Lung (tissue), 12 donors: ENCODE measurements around the gene RPL36. TPM values are rescaled to one million over a fixed set of nuclear protein-coding genes. Genes with fewer than 3 reads are reported as not detected.

Experiments used
- ATAC-seq: fragments of 200-7000 bp; cut with Tn5 transposase; one replicate; pipeline ENCODE4 v1.9.1; 2020; ENCODE audit warnings: moderate number of reproducible peaks; ENCODE audit not compliant: insufficient read depth, low FRiP score
- DNase-seq, 3 donors: peaks; one replicate each; pipeline ENCODE4 v3.0.0-alpha.2; 2013 to 2017
- H3K27ac ChIP-seq, 2 donors: one replicate each; pipeline ENCODE4 v1.5.1; 2013; ENCODE audit warnings: mild to moderate bottlenecking in 2 of 2, moderate library complexity in 2 of 2, control low read depth in 1 of 2, inconsistent platforms in 1 of 2, low read depth in 1 of 2, low read length in 1 of 2
- H3K27me3 ChIP-seq, 3 donors: one replicate each; pipeline ENCODE4 v1.5.1; 2013; ENCODE audit warnings: low read length in 2 of 3; ENCODE audit not compliant: control insufficient read depth in 3 of 3, insufficient read depth in 3 of 3
- H3K36me3 ChIP-seq, 4 donors: one replicate each; pipeline ENCODE4 v1.5.1; 2013; ENCODE audit warnings: low read length in 4 of 4, mild to moderate bottlenecking in 1 of 4, moderate library complexity in 1 of 4; ENCODE audit not compliant: control insufficient read depth in 4 of 4, insufficient read depth in 4 of 4
- H3K4me1 ChIP-seq, 5 donors: one replicate each; pipeline ENCODE4 v1.5.1; 2013; ENCODE audit warnings: low read length in 5 of 5, mild to moderate bottlenecking in 2 of 5, moderate library complexity in 1 of 5; ENCODE audit not compliant: control insufficient read depth in 5 of 5, insufficient read depth in 5 of 5
- H3K4me3 ChIP-seq: one replicate; pipeline ENCODE4 v1.5.1; 2013; ENCODE audit warnings: mild to moderate bottlenecking, control low read depth, moderate library complexity
- H3K9ac ChIP-seq, 2 donors: one replicate each; pipeline ENCODE4 v1.5.1; 2013; ENCODE audit warnings: low read length in 2 of 2, control low read depth in 1 of 2; ENCODE audit not compliant: insufficient read depth in 1 of 2
- H3K9me3 ChIP-seq, 4 donors: one replicate each; pipeline ENCODE4 v1.5.1; 2013; ENCODE audit warnings: low read length in 3 of 4, mild to moderate bottlenecking in 1 of 4, moderate library complexity in 1 of 4; ENCODE audit not compliant: control insufficient read depth in 4 of 4, insufficient read depth in 3 of 4
- CTCF ChIP-seq: IDR thresholded peaks from 2 replicates; pipeline ENCODE4 v1.5.1; 2012; ENCODE audit warnings: mild to moderate bottlenecking; ENCODE audit errors: control extremely low read depth, extremely low read depth
- WGBS, 2 donors: extraction: QIAGEN DNeasy Blood & Tissue Kit; methylation state at CpG; one replicate each; pipeline ENCODE4 v1.1.7; 2013; 5-methylcytosine and 5-hydroxymethylcytosine counted together
- polyA plus RNA-seq, 2 donors: library from polyadenylated mRNA; stranded (reverse); fragments of 200-250 nt; gene quantifications; one replicate each; pipeline ENCODE4 v1.2.1, GENCODE V29; 2013
- total RNA-seq, 2 donors: library from RNA; depleted of rRNA in 1 of 2; stranded (reverse); fragments of >200 nt in 1 of 2; gene quantifications; one replicate each; pipeline ENCODE4 v1.2.1, GENCODE V29; 2014 to 2021
- donor health status: control.
- donor health status: control.
- donor health status: Bipolar disorder and iron deficiency.
- donor health status: healthy.
- donor health status: DM: yes; HTN: yes; CAD: no.

RPL36 gene
- total and polyA plus RNA-seq, 4 donors: 309 to 1,934 (median 702) TPM

DNA sequence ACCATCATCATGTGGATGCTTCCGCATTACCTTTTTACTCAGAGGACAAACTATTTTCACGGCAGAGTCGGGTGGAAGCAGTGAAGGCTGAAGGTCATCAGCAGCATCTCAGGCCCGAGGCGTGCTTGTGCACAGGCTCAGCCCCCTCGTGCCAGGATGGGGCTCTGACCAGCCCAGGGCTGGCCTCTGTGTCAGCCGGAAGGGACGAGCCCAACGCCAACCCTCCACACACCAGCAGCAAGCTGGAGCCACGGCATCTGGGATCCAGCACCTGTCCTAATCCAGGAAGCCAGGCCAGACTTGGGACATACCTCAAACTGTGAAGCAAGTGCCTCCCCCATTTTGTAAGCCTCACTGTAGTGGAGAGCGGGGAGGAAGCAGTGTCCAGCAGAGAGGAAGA is 20.9 kb upstream of the RPL36 start:
- Histone ChIP-seq H3K4me3 (no peak overlapping the region), H3K4me1 (no peaks in the 10 kb centered on the region), H3K9me3 (no peaks in the 10 kb centered on the region), H3K27me3 (no peaks in the 10 kb centered on the region), H3K36me3 (peaks cover 26 to 56% (median 33%) of the 10 kb centered on the region in 4 donors), H3K27ac (no peak overlapping the region), H3K9ac (no peak overlapping the region)
- ATAC-seq: no peak
- 71 to 85% methylated on average over 11 of the region's 11 CpGs for WGBS, 2 donors
- no peak for TF ChIP-seq CTCF
- no peak for DNase-seq

GRCh38 chr19:5671600-5671999 is 18.5 kb upstream of the RPL36 start:
- WGBS, 2 donors: 95% methylated on average over 7 of the region's 7 CpGs
- DNase-seq (no peak), ATAC-seq (no peak)
- Histone ChIP-seq H3K9ac (no peak overlapping the region), H3K36me3 (peaks cover 5 to 36% (median 11%) of the 10 kb centered on the region in 4 donors), H3K27ac (no peak overlapping the region), H3K27me3 (no peaks in the 10 kb centered on the region), H3K4me1 (no peaks in the 10 kb centered on the region), H3K4me3 (no peak overlapping the region), H3K9me3 (no peaks in the 10 kb centered on the region)
- no peak for TF ChIP-seq CTCF

GRCh38 chr19:5672708-5673459 is 17.2 kb upstream of the RPL36 start:
- no peak overlapping the region for H3K4me3 ChIP-seq
- no peaks in the 10 kb centered on the region for H3K27me3 ChIP-seq
- 93 to 95% methylated on average over 13 of the region's 13 CpGs for WGBS, 2 donors
- peaks cover 0 to 26% (median 5%) of the 10 kb centered on the region in 4 donors for H3K36me3 ChIP-seq
- no peak overlapping the region for H3K9ac ChIP-seq
- H3K27ac ChIP-seq: no peak overlapping the region
- ATAC-seq: no peak
- no peak for TF ChIP-seq CTCF
- H3K4me1 ChIP-seq: no peaks in the 10 kb centered on the region
- no peak for DNase-seq
- no peaks in the 10 kb centered on the region for H3K9me3 ChIP-seq

- no peak for TF ChIP-seq CTCF
- H3K4me1 ChIP-seq: no peaks in the 10 kb centered on the region
- DNase-seq (no peak), ATAC-seq (no peak)
- no peak overlapping the region for H3K4me3 ChIP-seq
- peaks cover 0 to 26% (median 3%) of the 10 kb centered on the region in 4 donors for H3K36me3 ChIP-seq
- H3K9me3 ChIP-seq: no peaks in the 10 kb centered on the region
- H3K27ac ChIP-seq: no peak overlapping the region
- 98 to 100% methylated on average over 1 of the region's 1 CpG for WGBS, 2 donors
- no peak overlapping the region for H3K9ac ChIP-seq
- no peaks in the 10 kb centered on the region for H3K27me3 ChIP-seq
Measured at GRCh38 chr19:5673752-5674151, 16.3 kb upstream of the RPL36 start.
